ENCODE results near the gene NABP1. TPM values are rescaled to one million over a fixed set of nuclear protein-coding genes. Genes with fewer than 3 reads are reported as not detected.

NABP1 gene
- total and polyA plus RNA-seq, 4 donors: 3.6 to 35.5 (median 18.4) TPM

DNA sequence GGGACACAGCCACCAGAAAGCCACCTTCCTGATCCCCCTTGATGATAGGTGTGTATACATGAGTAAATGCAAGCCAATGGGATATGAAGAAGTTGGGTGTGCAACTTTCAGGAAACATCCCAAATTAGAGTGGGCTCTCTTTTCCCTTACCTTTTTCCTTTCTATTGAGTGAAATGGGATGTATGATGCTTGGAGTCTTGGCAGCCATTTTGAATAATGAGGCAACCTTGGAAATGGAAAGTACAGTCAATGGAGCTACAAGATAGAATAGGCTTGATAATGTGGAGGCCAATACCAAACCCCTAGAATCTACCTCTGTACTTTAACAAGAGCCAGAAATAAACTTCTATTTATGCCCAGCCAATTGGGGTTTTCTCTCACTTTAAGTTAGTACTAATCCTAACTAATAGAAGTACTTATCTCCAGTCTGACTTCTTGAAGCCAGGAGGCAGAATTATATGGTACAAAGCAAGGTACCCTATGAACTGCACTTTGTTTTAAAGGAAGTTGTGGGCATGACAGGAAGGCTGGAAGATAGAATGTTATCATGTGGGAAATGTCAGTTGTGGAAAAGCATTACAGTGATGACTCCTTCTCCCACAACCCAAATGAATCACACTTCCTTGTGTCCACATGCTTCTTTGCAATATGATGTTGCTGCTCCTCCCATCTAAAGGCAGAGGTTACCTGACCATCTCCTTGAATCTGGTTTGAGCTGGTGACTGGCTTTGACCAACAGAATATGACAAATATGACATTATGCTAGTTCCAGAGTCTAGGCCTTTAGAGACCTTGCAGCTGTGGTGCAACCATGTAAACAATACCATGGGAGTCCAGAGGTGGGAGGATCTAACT is 12.9 kb upstream of the NABP1 start:
- no peaks in the 10 kb centered on the region for H3K9me3 ChIP-seq (ENCODE audit: control insufficient read depth in 4 of 4, low read length in 3 of 4)
- DNase-seq (ENCODE audit: low spot score): no peak
- no peak overlapping the region for H3K9ac ChIP-seq (ENCODE audit: low read depth in 1 of 2, low read length in 2 of 2)
- H3K4me3 ChIP-seq (ENCODE audit: low read depth in 1 of 3, low read length in 3 of 3): no peak overlapping the region
- TF ChIP-seq YY1 (IDR thresholded peaks at IDR 0.05): peak; percentile 28
- no peak for TF ChIP-seq TAF1 (conservative IDR thresholded peaks at IDR 0.05)
- TF ChIP-seq, protein P1, sequence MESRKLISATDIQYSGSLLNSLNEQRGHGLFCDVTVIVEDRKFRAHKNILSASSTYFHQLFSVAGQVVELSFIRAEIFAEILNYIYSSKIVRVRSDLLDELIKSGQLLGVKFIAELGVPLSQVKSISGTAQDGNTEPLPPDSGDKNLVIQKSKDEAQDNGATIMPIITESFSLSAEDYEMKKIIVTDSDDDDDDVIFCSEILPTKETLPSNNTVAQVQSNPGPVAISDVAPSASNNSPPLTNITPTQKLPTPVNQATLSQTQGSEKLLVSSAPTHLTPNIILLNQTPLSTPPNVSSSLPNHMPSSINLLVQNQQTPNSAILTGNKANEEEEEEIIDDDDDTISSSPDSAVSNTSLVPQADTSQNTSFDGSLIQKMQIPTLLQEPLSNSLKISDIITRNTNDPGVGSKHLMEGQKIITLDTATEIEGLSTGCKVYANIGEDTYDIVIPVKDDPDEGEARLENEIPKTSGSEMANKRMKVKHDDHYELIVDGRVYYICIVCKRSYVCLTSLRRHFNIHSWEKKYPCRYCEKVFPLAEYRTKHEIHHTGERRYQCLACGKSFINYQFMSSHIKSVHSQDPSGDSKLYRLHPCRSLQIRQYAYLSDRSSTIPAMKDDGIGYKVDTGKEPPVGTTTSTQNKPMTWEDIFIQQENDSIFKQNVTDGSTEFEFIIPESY (IDR thresholded peaks at IDR 0.05): no peak
- TF ChIP-seq HNF4A (conservative IDR thresholded peaks at IDR 0.05): no peak
- no peaks in the 10 kb centered on the region for H3K27me3 ChIP-seq (ENCODE audit: control insufficient read depth in 4 of 4, insufficient read depth in 4 of 4, low read length in 3 of 4)
- no peak overlapping the region for H3K27ac ChIP-seq (ENCODE audit: low read depth in 1 of 2, low read length in 2 of 2)
- no peaks in the 10 kb centered on the region for H3K36me3 ChIP-seq (ENCODE audit: control insufficient read depth in 4 of 4, insufficient read depth in 3 of 4, low read depth in 1 of 4, low read length in 3 of 4)
- no peaks in the 10 kb centered on the region for H3K4me1 ChIP-seq (ENCODE audit: control insufficient read depth in 4 of 4, insufficient read depth in 4 of 4, low read length in 3 of 4)

DNA sequence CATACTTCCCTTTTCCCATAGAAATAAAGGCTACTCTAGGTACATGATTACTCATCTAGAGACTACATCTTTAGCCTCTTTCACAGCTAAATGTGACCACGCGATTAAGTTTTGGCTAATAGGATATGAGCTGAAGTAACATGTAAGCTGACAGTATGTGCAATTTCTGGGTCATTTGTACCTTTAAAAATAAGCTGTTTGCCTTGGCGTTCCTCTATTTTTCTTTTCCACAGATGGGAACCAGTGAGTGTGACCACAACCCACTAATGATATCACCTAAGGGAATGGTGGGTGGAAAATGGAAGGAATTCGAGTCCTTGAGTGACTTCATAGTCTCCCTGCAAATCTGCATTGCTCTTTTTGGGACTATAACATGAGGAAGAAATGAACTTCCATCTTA is 11.7 kb upstream of the NABP1 start:
- Histone ChIP-seq H3K4me3 (ENCODE audit: low read depth in 1 of 3, low read length in 3 of 3) (no peak overlapping the region), H3K9ac (ENCODE audit: low read depth in 1 of 2, low read length in 2 of 2) (no peak overlapping the region), H3K4me1 (ENCODE audit: control insufficient read depth in 4 of 4, insufficient read depth in 4 of 4, low read length in 3 of 4) (no peaks in the 10 kb centered on the region), H3K27ac (ENCODE audit: low read depth in 1 of 2, low read length in 2 of 2) (peak overlapping the region in 1 of 2 donors; percentile 1), H3K36me3 (ENCODE audit: control insufficient read depth in 4 of 4, insufficient read depth in 3 of 4, low read depth in 1 of 4, low read length in 3 of 4) (no peaks in the 10 kb centered on the region), H3K9me3 (ENCODE audit: control insufficient read depth in 4 of 4, low read length in 3 of 4) (no peaks in the 10 kb centered on the region), H3K27me3 (ENCODE audit: control insufficient read depth in 4 of 4, insufficient read depth in 4 of 4, low read length in 3 of 4) (no peaks in the 10 kb centered on the region)
- WGBS: 87% methylated on average over 4 of the region's 4 CpGs
- TF ChIP-seq EGR1 (IDR thresholded peaks at IDR 0.05; ENCODE audit: low read depth in 2 of 2): no peak
- TF ChIP-seq, protein P1 (IDR thresholded peaks at IDR 0.05): no peak
- TF ChIP-seq FOXA1 (IDR thresholded peaks at IDR 0.05): no peak
- TF ChIP-seq GABPA (IDR thresholded peaks at IDR 0.05 in 1 of 2, conservative IDR thresholded peaks at IDR 0.05 in 1 of 2): no peak
- TF ChIP-seq NR2F2 (IDR thresholded peaks at IDR 0.05): no peak
- TF ChIP-seq RAD21 (IDR thresholded peaks at IDR 0.05): no peak
- no peak for DNase-seq (ENCODE audit: low spot score)

DNA sequence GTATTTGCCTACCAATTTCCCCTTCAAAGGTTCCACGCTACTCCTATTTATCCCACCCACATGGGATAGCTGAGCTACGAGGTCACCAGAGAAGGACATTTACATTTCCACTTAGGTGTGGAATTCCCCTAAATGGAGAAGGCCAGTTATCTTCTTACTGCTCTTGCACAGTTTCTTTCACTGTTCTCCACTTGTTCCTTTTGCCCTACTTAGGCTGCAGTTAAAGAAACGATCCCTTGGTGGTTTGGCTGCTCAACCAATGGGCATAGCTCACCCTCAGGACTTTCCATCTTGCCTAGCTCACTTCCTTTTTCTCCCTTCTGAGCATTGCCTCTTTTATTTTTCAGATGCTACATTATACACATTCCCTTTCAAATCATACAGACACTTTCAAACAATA is 11.2 kb upstream of the NABP1 start:
- no peak for DNase-seq (ENCODE audit: low spot score)
- WGBS: 63% methylated on average over 3 of the region's 3 CpGs
- Histone ChIP-seq H3K27me3 (ENCODE audit: control insufficient read depth in 4 of 4, insufficient read depth in 4 of 4, low read length in 3 of 4) (no peaks in the 10 kb centered on the region), H3K36me3 (ENCODE audit: control insufficient read depth in 4 of 4, insufficient read depth in 3 of 4, low read depth in 1 of 4, low read length in 3 of 4) (no peaks in the 10 kb centered on the region), H3K27ac (ENCODE audit: low read depth in 1 of 2, low read length in 2 of 2) (peak overlapping the region in 1 of 2 donors; percentile 1), H3K4me3 (ENCODE audit: low read depth in 1 of 3, low read length in 3 of 3) (no peak overlapping the region), H3K4me1 (ENCODE audit: control insufficient read depth in 4 of 4, insufficient read depth in 4 of 4, low read length in 3 of 4) (no peaks in the 10 kb centered on the region), H3K9ac (ENCODE audit: low read depth in 1 of 2, low read length in 2 of 2) (no peak overlapping the region), H3K9me3 (ENCODE audit: control insufficient read depth in 4 of 4, low read length in 3 of 4) (no peaks in the 10 kb centered on the region)
- TF ChIP-seq HNF4G (IDR thresholded peaks at IDR 0.05) (no peak), JUND (IDR thresholded peaks at IDR 0.05) (no peak), HNF4A (conservative IDR thresholded peaks at IDR 0.05) (no peak), FOXA2 (IDR thresholded peaks at IDR 0.05) (no peak), FOXA1 (IDR thresholded peaks at IDR 0.05) (no peak), SP1 (IDR thresholded peaks at IDR 0.05) (no peak), NR2F2 (IDR thresholded peaks at IDR 0.05) (no peak), TAF1 (conservative IDR thresholded peaks at IDR 0.05) (no peak), EGR1 (IDR thresholded peaks at IDR 0.05; ENCODE audit: low read depth in 2 of 2) (no peak)
- TF ChIP-seq, protein P1 (IDR thresholded peaks at IDR 0.05): no peak
- TF ChIP-seq, protein P2, sequence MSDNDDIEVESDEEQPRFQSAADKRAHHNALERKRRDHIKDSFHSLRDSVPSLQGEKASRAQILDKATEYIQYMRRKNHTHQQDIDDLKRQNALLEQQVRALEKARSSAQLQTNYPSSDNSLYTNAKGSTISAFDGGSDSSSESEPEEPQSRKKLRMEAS (IDR thresholded peaks at IDR 0.05): no peak
- TF ChIP-seq, protein P3, sequence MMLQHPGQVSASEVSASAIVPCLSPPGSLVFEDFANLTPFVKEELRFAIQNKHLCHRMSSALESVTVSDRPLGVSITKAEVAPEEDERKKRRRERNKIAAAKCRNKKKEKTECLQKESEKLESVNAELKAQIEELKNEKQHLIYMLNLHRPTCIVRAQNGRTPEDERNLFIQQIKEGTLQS (IDR thresholded peaks at IDR 0.05): no peak
